K562 (cell line): ENCODE data around the gene MMEL1. TPM values are rescaled to one million over a fixed set of nuclear protein-coding genes. Genes with fewer than 3 reads are reported as not detected.

ENCODE experiments used
- ATAC-seq: fragments of 200-7000 bp; cut with Tn5 transposase; 3 replicates; pipeline ENCODE4 v1.9.1; 2020; ENCODE audit warnings: moderate library complexity
- BruUV-seq: library from RNA; stranded (reverse); fragments of 400-500 nt; replicated peaks from 2 replicates; lab custom pipeline; 2021; lab: Mats Ljungman, UMichigan
- CTCF ChIA-PET: fragments of 300-600 bp; formaldehyde crosslinking; extraction: SDS; loops from one replicate; lab custom pipeline; 2021; ENCODE audit warnings: low intra/inter-chr PET ratio; lab: Yijun Ruan, JAX
- POLR2A ChIA-PET: fragments of 300-600, 350-650 bp; sonication (Branson Sonifier 250); formaldehyde crosslinking; extraction: SDS; loops from one replicate; lab custom pipeline; 2021; ENCODE audit warnings: antibody characterized with exemption, inconsistent platforms; lab: Yijun Ruan, JAX
- DNase-seq, 4 experiments: peaks; one replicate each; pipeline versions ENCODE4 v3.0.0 to v3.0.0-alpha.2; 2011 to 2018; ENCODE audit warnings: low spot score in 3 of 4, mixed read lengths in 3 of 4; ENCODE audit errors: extremely low read depth in 1 of 4
- FAIRE-seq: peaks from 2 replicates; lab custom pipeline; 2011; peaks lifted over from hg19 to GRCh38; lab: Jason Lieb, UNC
- H2AFZ ChIP-seq: 2 replicates; pipeline ENCODE4 v1.6.0; 2011; ENCODE audit warnings: low read depth, low read length, control low read depth, inconsistent platforms
- H3K27ac ChIP-seq: fragments of 200-600 bp; 3 replicates; pipeline ENCODE4 v1.8.0; 2011; ENCODE audit warnings: low read depth, mild to moderate bottlenecking, control low read depth, inconsistent platforms, low read length, moderate library complexity, mixed read lengths; ENCODE audit errors: extremely low read depth
- H3K27me3 ChIP-seq, 2 experiments: fragments of 300-600 bp in 1 of 2; 2 replicates in 1 of 2; 3 replicates in 1 of 2; pipeline versions ENCODE4 v1.6.0 to v1.8.0; 2011; ENCODE audit warnings: inconsistent platforms in 2 of 2, low read length in 2 of 2, mild to moderate bottlenecking in 1 of 2, mixed read lengths in 1 of 2, moderate library complexity in 1 of 2; ENCODE audit not compliant: control insufficient read depth in 2 of 2, insufficient read depth in 2 of 2
- H3K36me3 ChIP-seq: fragments of 300-600 bp; 3 replicates; pipeline ENCODE4 v1.8.0; 2011; ENCODE audit warnings: mild to moderate bottlenecking, low read length, inconsistent platforms; ENCODE audit not compliant: control insufficient read depth, insufficient read depth
- H3K4me1 ChIP-seq, 2 experiments: fragments of 200-600 bp in 1 of 2; replicated peaks in 1 of 2; 2 replicates in 1 of 2; 3 replicates in 1 of 2; pipeline versions ENCODE4 v1.5.1 to v1.8.0; 2011; ENCODE audit warnings: inconsistent platforms in 2 of 2, low read length in 2 of 2, mild to moderate bottlenecking in 1 of 2, mixed read lengths in 1 of 2, moderate library complexity in 1 of 2; ENCODE audit not compliant: control insufficient read depth in 2 of 2, insufficient read depth in 2 of 2
- H3K4me2 ChIP-seq: 2 replicates; pipeline ENCODE4 v1.6.1; 2011; ENCODE audit warnings: low read length, control low read depth, inconsistent platforms, mixed read lengths; ENCODE audit not compliant: insufficient read depth
- H3K4me3 ChIP-seq: fragments of 200-600 bp; sonication (generic), shearing (Covaris generic); 2 replicates; pipeline ENCODE4 v1.5.1; 2016; ENCODE audit warnings: control low read depth, inconsistent platforms
- H3K79me2 ChIP-seq: fragments of 200-600 bp; 3 replicates; pipeline ENCODE4 v1.8.0; 2011; ENCODE audit warnings: low read length, inconsistent platforms; ENCODE audit not compliant: control insufficient read depth, insufficient read depth
- H3K9ac ChIP-seq, 2 experiments: 2 replicates each; pipeline versions ENCODE4 v1.6.0 to v1.6.1; 2011; ENCODE audit warnings: low read depth in 2 of 2, low read length in 2 of 2, control low read depth in 1 of 2, inconsistent platforms in 1 of 2, mild to moderate bottlenecking in 1 of 2, mixed read lengths in 1 of 2; ENCODE audit not compliant: insufficient read depth in 1 of 2
- H3K9me1 ChIP-seq: one replicate; pipeline ENCODE4 v1.6.0; 2011; ENCODE audit warnings: inconsistent platforms, mild to moderate bottlenecking, low read length, moderate library complexity; ENCODE audit not compliant: control insufficient read depth, insufficient read depth
- H3K9me3 ChIP-seq: replicated peaks from 2 replicates; pipeline ENCODE4 v1.5.1; 2011; ENCODE audit warnings: low read depth, low read length, inconsistent platforms; ENCODE audit not compliant: control insufficient read depth, insufficient read depth
- H4K20me1 ChIP-seq: replicated peaks from 2 replicates; pipeline ENCODE4 v1.6.1; 2011; ENCODE audit warnings: low read length, inconsistent platforms, mixed read lengths; ENCODE audit not compliant: control insufficient read depth, insufficient read depth
- CBFA2T2 ChIP-seq: fragments of 450-650 bp; conservative IDR thresholded peaks from 2 replicates; pipeline ENCODE4 v1.6.1; 2017; ENCODE audit warnings: mild to moderate bottlenecking
- CEBPB ChIP-seq: fragments of 450-650 bp; IDR thresholded peaks from 2 replicates; pipeline ENCODE4 v1.6.1; 2016; ENCODE audit warnings: missing genetic modification characterization, missing compliant biosample characterization
- CGGBP1 ChIP-seq: fragments of 250-450 bp; sonication (Bioruptor Pico); IDR thresholded peaks from 2 replicates; pipeline ENCODE4 v1.9.0; 2021; ENCODE audit warnings: mild to moderate bottlenecking
- KAT8 ChIP-seq: fragments of 450-650 bp; IDR thresholded peaks from 2 replicates; pipeline ENCODE4 v1.6.1; 2016; ENCODE audit warnings: low read depth, mild to moderate bottlenecking
- KDM5B ChIP-seq: fragments of 200-600 bp; sonication (generic); IDR thresholded peaks from 2 replicates; pipeline ENCODE4 v1.6.1; 2012; ENCODE audit warnings: low read depth, mild to moderate bottlenecking, moderate library complexity, low read length, control low read depth, inconsistent platforms; ENCODE audit not compliant: insufficient replicate concordance
- KLF6 ChIP-seq: fragments of 250-450 bp; sonication (Bioruptor Pico); IDR thresholded peaks from 2 replicates; pipeline ENCODE4 v1.4.0; 2020; ENCODE audit warnings: mild to moderate bottlenecking, moderate library complexity, borderline replicate concordance
- MCM7 ChIP-seq, 2 experiments: fragments of 450-650 bp; IDR thresholded peaks; 2 replicates each; pipeline ENCODE4 v1.6.1; 2016 to 2018
- NCOA1 ChIP-seq: fragments of 450-650 bp; IDR thresholded peaks from 2 replicates; pipeline ENCODE4 v1.6.1; 2016; ENCODE audit warnings: low read depth
- NFIC ChIP-seq: fragments of 450-650 bp; IDR thresholded peaks from 2 replicates; pipeline ENCODE4 v1.6.1; 2017; ENCODE audit warnings: mild to moderate bottlenecking, inconsistent platforms
- POLR2B ChIP-seq: fragments of 450-650 bp; IDR thresholded peaks from 2 replicates; pipeline ENCODE4 v1.6.1; 2018; ENCODE audit warnings: low read depth; ENCODE audit not compliant: partially characterized antibody
- RBFOX2 ChIP-seq: fragments of 200-400 bp; formaldehyde crosslinking; IDR thresholded peaks from 2 replicates; pipeline ENCODE4 v1.6.1; 2017; ENCODE audit warnings: low read depth, mild to moderate bottlenecking, low read length, moderate library complexity
- SLC30A9 ChIP-seq: fragments of 250-450 bp; sonication (Bioruptor Pico); IDR thresholded peaks from 2 replicates; pipeline ENCODE4 v1.8.0; 2022; ENCODE audit warnings: mild to moderate bottlenecking, moderate library complexity
- TGIF2 ChIP-seq: sonication (generic); formaldehyde crosslinking; IDR thresholded peaks from 2 replicates; pipeline ENCODE4 v1.8.1; 2022; ENCODE audit warnings: mild to moderate bottlenecking, missing genetic modification reagents, moderate library complexity
- ZNF316 ChIP-seq: fragments of 450-650 bp; IDR thresholded peaks from 2 replicates; pipeline ENCODE4 v1.6.1; 2016
- ZNF785 ChIP-seq: fragments of 250-450 bp; sonication (Bioruptor Pico); IDR thresholded peaks from 2 replicates; pipeline ENCODE4 v1.4.0; 2020; ENCODE audit warnings: mild to moderate bottlenecking
- ZSCAN32 ChIP-seq: fragments of 450-650 bp; formaldehyde crosslinking; IDR thresholded peaks from 2 replicates; pipeline ENCODE4 v1.4.0; 2020; ENCODE audit warnings: mild to moderate bottlenecking, moderate library complexity
- WGBS: fragments of 100-300 bp; shearing (Covaris generic); methylation state at CpG from one replicate; pipeline ENCODE4 v1.1.6; 2016; ENCODE audit warnings: low coverage, mixed read lengths; ENCODE audit not compliant: insufficient coverage; ENCODE audit errors: missing lambda C conversion rate; 5-methylcytosine and 5-hydroxymethylcytosine counted together
- in situ Hi-C: fragments of 300-500 bp; cut with MboI; formaldehyde crosslinking; loops from 4 replicates; pipeline ENCODE4 v1.15.0; 2018; ENCODE audit warnings: inconsistent platforms, mixed read lengths
- intact Hi-C: fragments of 100-400 bp; cut with micrococcal nuclease; formaldehyde crosslinking; loops from 2 replicates; pipeline ENCODE4 v1.14.2; 2022
- polyA plus RNA-seq, 8 experiments: library from polyadenylated mRNA; depleted of rRNA in 4 of 8; stranded (reverse) in 5 of 8; unstranded in 3 of 8; fragments of >200 nt; fragmentation: Nextera tagmentation in 2 of 8; fragmentation: Illumina TruSeq in 1 of 8; extraction: Ambion mirVana in 2 of 8; extraction: Trizol in 1 of 8; gene quantifications; 2 replicates each; pipeline versions ENCODE4 v1.2.1 to v1.2.3, GENCODE V29; 2011 to 2014; ENCODE audit warnings: inconsistent platforms in 1 of 8, missing spikeins in 1 of 8
- total RNA-seq, 7 experiments: library from RNA; depleted of rRNA in 6 of 7; stranded (reverse); fragments of >200 nt in 6 of 7; fragmentation: Illumina TruSeq in 2 of 7; extraction: Trizol in 2 of 7; gene quantifications; 2 replicates each; pipeline versions ENCODE4 v1.2.1 to v1.2.3, GENCODE V29; 2011 to 2021; ENCODE audit warnings: low replicate concordance in 1 of 7
- TF ChIP-seq, protein P1 (sequence below): sonication (generic); formaldehyde crosslinking; IDR thresholded peaks from 2 replicates; pipeline ENCODE4 v1.8.0; 2022; ENCODE audit warnings: mild to moderate bottlenecking, missing genetic modification reagents
- TF ChIP-seq, protein P2 (sequence below): sonication (generic); formaldehyde crosslinking; IDR thresholded peaks from 2 replicates; pipeline ENCODE4 v1.8.1; 2023; ENCODE audit warnings: mild to moderate bottlenecking, missing genetic modification reagents
- TF ChIP-seq, protein P3 (sequence below): fragments of 450-650 bp; formaldehyde crosslinking; IDR thresholded peaks from 2 replicates; pipeline ENCODE4 v1.4.0; 2022; ENCODE audit warnings: missing genetic modification characterization

MMEL1 gene
- total and polyA plus RNA-seq, 9 of the 15 experiments (the other 6 are each of a cell fraction or from before 2014, with no cell fraction given), result not detected

DNA sequence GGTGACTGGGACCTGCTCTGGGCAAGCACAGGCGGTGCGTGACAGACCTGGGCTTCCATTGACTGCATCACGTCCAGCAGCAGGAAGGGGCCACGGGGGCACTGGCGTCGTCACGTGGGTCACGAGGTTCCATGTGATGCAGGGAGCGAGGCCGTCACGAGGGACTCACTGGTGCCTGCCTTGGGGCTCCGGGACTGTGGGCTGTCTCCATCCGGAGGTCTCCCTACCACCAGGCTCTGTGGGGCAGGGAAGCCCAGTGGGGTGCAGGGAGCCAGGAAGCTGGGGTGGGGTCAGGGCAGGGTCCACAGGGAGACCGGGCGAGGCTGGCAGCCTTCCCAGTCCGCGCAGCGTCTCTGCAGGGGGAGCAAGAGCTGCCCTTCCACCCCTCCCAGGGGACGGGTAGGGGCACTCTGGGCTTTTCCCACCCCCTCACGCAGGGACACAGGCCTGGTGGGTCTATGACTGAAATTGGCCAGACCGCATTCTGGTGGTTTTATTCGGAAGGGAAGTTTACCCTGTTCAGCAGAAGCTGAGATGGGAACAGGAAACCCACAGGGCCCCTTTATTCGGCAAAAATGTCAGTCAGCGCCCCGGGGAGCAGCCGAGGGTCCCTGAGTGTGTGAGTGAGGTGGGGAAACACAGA, 77.1 kb downstream of the MMEL1 start:
- Histone ChIP-seq H3K27me3 (0 out of 5 replicates have a peak, but pooled peaks cover 0 to 4% of the 10 kb centered on the region in 2 experiments), H3K9ac (peak overlapping the region; percentile 51 to 92; a peak in 3 of 4 replicates), H3K4me1 (peaks cover 21 to 76% of the 10 kb centered on the region in 2 experiments), H3K4me3 (peak overlapping the region; percentile 25), H3K9me3 (no peaks in the 10 kb centered on the region), H3K79me2 (no peaks in the 10 kb centered on the region), H2AFZ (peak overlapping the region; percentile 86), H3K4me2 (peak overlapping the region; percentile 69), H3K27ac (peak overlapping the region; percentile 51; the same call in 1 of the 3 replicates), H4K20me1 (no peaks in the 10 kb centered on the region), H3K36me3 (no peaks in the 10 kb centered on the region), H3K9me1 (no peaks in the 10 kb centered on the region)
- CTCF ChIA-PET, result interaction anchor here (0.8 to 2.7 kb wide), 3 partner anchors 141 to 726 kb away, joined by 3 to 22 read pairs (median 7); no protein-coding TSS in a partner anchor
- no TSS peak for BruUV-seq
- WGBS, result 30% methylated on average over 23 of the region's 26 CpGs
- DNase-seq, result no peak
- FAIRE-seq, result no peak
- in situ Hi-C loops, result no loop called here
- POLR2A ChIA-PET, result interaction anchor here (0.5 to 1.8 kb wide), 6 partner anchors 8 to 385 kb away, joined by 3 to 8 read pairs (median 3); partner anchors contain the start of gene PRXL2B
- intact Hi-C loops, result no loop called here
- ATAC-seq, result no peak
- no peak for TF ChIP-seq ZNF785
- no peak for TF ChIP-seq CGGBP1 (CRISPR knock-in tag)
- no peak for TF ChIP-seq KAT8
- no peak for TF ChIP-seq POLR2B
- no peak for TF ChIP-seq NCOA1
- no peak for TF ChIP-seq ZNF316
- TF ChIP-seq MCM7 (IDR thresholded peaks at IDR 0.05), result no peak
- no peak for TF ChIP-seq RBFOX2
- no peak for TF ChIP-seq TGIF2 (CRISPR knock-in tag)
- TF ChIP-seq, protein P1, sequence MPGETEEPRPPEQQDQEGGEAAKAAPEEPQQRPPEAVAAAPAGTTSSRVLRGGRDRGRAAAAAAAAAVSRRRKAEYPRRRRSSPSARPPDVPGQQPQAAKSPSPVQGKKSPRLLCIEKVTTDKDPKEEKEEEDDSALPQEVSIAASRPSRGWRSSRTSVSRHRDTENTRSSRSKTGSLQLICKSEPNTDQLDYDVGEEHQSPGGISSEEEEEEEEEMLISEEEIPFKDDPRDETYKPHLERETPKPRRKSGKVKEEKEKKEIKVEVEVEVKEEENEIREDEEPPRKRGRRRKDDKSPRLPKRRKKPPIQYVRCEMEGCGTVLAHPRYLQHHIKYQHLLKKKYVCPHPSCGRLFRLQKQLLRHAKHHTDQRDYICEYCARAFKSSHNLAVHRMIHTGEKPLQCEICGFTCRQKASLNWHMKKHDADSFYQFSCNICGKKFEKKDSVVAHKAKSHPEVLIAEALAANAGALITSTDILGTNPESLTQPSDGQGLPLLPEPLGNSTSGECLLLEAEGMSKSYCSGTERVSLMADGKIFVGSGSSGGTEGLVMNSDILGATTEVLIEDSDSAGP (CRISPR knock-in tag), result no peak
- no peak for TF ChIP-seq ZSCAN32
- no peak for TF ChIP-seq CEBPB (tag)
- peak; percentile 33; the same call in 1 of the 2 replicates for TF ChIP-seq NFIC
- TF ChIP-seq KLF6 (CRISPR knock-in tag), result 0 out of 2 replicates have a peak, but pooled peaks have one; percentile 28
- TF ChIP-seq, protein P2, sequence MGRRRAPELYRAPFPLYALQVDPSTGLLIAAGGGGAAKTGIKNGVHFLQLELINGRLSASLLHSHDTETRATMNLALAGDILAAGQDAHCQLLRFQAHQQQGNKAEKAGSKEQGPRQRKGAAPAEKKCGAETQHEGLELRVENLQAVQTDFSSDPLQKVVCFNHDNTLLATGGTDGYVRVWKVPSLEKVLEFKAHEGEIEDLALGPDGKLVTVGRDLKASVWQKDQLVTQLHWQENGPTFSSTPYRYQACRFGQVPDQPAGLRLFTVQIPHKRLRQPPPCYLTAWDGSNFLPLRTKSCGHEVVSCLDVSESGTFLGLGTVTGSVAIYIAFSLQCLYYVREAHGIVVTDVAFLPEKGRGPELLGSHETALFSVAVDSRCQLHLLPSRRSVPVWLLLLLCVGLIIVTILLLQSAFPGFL, result no peak
- TF ChIP-seq CBFA2T2, result no peak
- no peak for TF ChIP-seq KDM5B
- no peak for TF ChIP-seq SLC30A9 (CRISPR knock-in tag)
- TF ChIP-seq, protein P3, sequence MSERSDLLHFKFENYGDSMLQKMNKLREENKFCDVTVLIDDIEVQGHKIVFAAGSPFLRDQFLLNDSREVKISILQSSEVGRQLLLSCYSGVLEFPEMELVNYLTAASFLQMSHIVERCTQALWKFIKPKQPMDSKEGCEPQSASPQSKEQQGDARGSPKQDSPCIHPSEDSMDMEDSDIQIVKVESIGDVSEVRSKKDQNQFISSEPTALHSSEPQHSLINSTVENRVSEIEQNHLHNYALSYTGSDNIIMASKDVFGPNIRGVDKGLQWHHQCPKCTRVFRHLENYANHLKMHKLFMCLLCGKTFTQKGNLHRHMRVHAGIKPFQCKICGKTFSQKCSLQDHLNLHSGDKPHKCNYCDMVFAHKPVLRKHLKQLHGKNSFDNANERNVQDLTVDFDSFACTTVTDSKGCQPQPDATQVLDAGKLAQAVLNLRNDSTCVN, result peak; percentile 25; the same call in 1 of the 2 replicates
